Tibial nerve (tissue), 4 donors: ENCODE measurements around the gene ZGPAT.

Experiments
- CTCF ChIP-seq, 5 experiments: fragments of 200-600 bp in 3 of 5; fragments of 450-650 bp in 2 of 5; sonication (generic) in 3 of 5; IDR thresholded peaks; one replicate each; pipeline ENCODE4 v1.5.1; 2016 to 2019; ENCODE audit warnings: antibody characterized with exemption in 5 of 5, mild to moderate bottlenecking in 3 of 5, moderate library complexity in 2 of 5
- EP300 ChIP-seq, 2 donors: sonication (generic); formaldehyde crosslinking; IDR thresholded peaks; one replicate each; pipeline ENCODE4 v1.6.1; 2017; ENCODE audit warnings: antibody characterized with exemption in 2 of 2, mild to moderate bottlenecking in 1 of 2
- POLR2A ChIP-seq, 2 donors: fragments of 450-650 bp; IDR thresholded peaks; one replicate each; pipeline ENCODE4 v1.6.1; 2017; ENCODE audit warnings: antibody characterized with exemption in 2 of 2, mild to moderate bottlenecking in 2 of 2, moderate library complexity in 2 of 2

- TF ChIP-seq CTCF (IDR thresholded peaks at IDR 0.05) (no peak), EP300 (IDR thresholded peaks at IDR 0.05) (no peak), POLR2A (IDR thresholded peaks at IDR 0.05) (no peak)
Measured at GRCh38 chr20:63744574-63745423, 37.0 kb downstream of the ZGPAT start.
